ENCODE measurements around the gene CRTAP.

CRTAP gene

GRCh38 chr3:33196538-33196937 lies 82.7 kb downstream of the CRTAP start:
- no peak for TF ChIP-seq POLR2AphosphoS5 (IDR thresholded peaks at IDR 0.05; ENCODE audit: low read depth)
- TF ChIP-seq SPI1 (IDR thresholded peaks at IDR 0.05; ENCODE audit: borderline replicate concordance, low read depth): no peak
- TF ChIP-seq, protein P1, sequence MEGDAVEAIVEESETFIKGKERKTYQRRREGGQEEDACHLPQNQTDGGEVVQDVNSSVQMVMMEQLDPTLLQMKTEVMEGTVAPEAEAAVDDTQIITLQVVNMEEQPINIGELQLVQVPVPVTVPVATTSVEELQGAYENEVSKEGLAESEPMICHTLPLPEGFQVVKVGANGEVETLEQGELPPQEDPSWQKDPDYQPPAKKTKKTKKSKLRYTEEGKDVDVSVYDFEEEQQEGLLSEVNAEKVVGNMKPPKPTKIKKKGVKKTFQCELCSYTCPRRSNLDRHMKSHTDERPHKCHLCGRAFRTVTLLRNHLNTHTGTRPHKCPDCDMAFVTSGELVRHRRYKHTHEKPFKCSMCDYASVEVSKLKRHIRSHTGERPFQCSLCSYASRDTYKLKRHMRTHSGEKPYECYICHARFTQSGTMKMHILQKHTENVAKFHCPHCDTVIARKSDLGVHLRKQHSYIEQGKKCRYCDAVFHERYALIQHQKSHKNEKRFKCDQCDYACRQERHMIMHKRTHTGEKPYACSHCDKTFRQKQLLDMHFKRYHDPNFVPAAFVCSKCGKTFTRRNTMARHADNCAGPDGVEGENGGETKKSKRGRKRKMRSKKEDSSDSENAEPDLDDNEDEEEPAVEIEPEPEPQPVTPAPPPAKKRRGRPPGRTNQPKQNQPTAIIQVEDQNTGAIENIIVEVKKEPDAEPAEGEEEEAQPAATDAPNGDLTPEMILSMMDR (IDR thresholded peaks at IDR 0.05; ENCODE audit: insufficient read depth, low read length): no peak
- TF ChIP-seq, protein P2, sequence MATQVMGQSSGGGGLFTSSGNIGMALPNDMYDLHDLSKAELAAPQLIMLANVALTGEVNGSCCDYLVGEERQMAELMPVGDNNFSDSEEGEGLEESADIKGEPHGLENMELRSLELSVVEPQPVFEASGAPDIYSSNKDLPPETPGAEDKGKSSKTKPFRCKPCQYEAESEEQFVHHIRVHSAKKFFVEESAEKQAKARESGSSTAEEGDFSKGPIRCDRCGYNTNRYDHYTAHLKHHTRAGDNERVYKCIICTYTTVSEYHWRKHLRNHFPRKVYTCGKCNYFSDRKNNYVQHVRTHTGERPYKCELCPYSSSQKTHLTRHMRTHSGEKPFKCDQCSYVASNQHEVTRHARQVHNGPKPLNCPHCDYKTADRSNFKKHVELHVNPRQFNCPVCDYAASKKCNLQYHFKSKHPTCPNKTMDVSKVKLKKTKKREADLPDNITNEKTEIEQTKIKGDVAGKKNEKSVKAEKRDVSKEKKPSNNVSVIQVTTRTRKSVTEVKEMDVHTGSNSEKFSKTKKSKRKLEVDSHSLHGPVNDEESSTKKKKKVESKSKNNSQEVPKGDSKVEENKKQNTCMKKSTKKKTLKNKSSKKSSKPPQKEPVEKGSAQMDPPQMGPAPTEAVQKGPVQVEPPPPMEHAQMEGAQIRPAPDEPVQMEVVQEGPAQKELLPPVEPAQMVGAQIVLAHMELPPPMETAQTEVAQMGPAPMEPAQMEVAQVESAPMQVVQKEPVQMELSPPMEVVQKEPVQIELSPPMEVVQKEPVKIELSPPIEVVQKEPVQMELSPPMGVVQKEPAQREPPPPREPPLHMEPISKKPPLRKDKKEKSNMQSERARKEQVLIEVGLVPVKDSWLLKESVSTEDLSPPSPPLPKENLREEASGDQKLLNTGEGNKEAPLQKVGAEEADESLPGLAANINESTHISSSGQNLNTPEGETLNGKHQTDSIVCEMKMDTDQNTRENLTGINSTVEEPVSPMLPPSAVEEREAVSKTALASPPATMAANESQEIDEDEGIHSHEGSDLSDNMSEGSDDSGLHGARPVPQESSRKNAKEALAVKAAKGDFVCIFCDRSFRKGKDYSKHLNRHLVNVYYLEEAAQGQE (IDR thresholded peaks at IDR 0.05; ENCODE audit: insufficient replicate concordance, low read depth): no peak
- TF ChIP-seq GABPA (IDR thresholded peaks at IDR 0.05; ENCODE audit: low read depth): no peak
- H3K4me3 ChIP-seq (replicated peaks; ENCODE audit: insufficient read depth, low read length): no peak overlapping the region
- H3K27ac ChIP-seq (replicated peaks): no peak overlapping the region
- DNase-seq (ENCODE audit: low read depth in 1 of 2, low spot score in 1 of 2): no peak
- H3K27me3 ChIP-seq (ENCODE audit: insufficient read depth, poor library complexity, severe bottlenecking): no peaks in the 10 kb centered on the region
